Measurements from ENCODE around the gene POLR3E. TPM values are rescaled to one million over a fixed set of nuclear protein-coding genes. Genes with fewer than 3 reads are reported as not detected.

Gene POLR3E
- total RNA-seq, 1 experiment from 2014 or later: 65.0 TPM

DNA sequence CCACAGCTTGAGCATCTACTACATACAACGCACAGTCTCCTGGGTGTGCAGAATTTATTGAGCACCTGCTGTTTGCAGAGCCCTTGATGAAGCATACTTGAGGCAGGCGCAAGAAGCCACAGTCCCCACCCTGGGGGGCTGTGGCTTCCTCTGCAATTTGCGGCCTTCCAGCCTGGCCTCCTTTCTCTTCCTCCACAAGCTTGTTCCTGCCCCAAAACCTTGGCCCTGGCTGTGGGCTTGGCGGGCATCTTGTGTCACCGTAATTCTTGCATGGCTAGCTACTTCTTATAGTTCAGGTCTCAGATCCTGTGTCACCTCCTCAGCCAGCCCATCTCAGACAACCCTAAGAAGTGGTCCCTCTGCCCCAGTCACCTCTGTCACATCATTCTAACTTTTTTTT, 43.9 kb upstream of the POLR3E start:
- no peaks in the 10 kb centered on the region for H3K27me3 ChIP-seq (ENCODE audit: insufficient read depth, low read length)
- ChIA-PET RAD21 (ENCODE audit: low non-redundant PET in 1 of 2, low total read pairs in 2 of 2, uncharacterized antibody in 2 of 2, unreplicated experiment in 2 of 2) (no interaction called here), CTCF (no interaction called here), POLR2A (no interaction called here)
- TF ChIP-seq FOSL1 (IDR thresholded peaks at IDR 0.05; ENCODE audit: low read depth) (no peak), SP1 (IDR thresholded peaks at IDR 0.05; ENCODE audit: low read depth) (no peak), SRF (IDR thresholded peaks at IDR 0.05; ENCODE audit: low read depth) (no peak), POLR2AphosphoS5 (IDR thresholded peaks at IDR 0.05; ENCODE audit: low read depth, low read length) (no peak), EZH2phosphoT487 (IDR thresholded peaks at IDR 0.05; ENCODE audit: borderline replicate concordance) (no peak), YY1 (IDR thresholded peaks at IDR 0.05; ENCODE audit: extremely low read depth, insufficient replicate concordance, low read depth, low read length) (no peak), TCF7L2 (IDR thresholded peaks at IDR 0.05; ENCODE audit: borderline replicate concordance, extremely low read depth, insufficient read depth, insufficient read length) (no peak), POLR2A (IDR thresholded peaks at IDR 0.05; ENCODE audit: borderline replicate concordance, extremely low read depth, insufficient read depth, insufficient read length) (no peak), EZH2 (IDR thresholded peaks at IDR 0.05) (no peak), ELF1 (IDR thresholded peaks at IDR 0.05; ENCODE audit: borderline replicate concordance, low read depth) (no peak), ZFX (IDR thresholded peaks at IDR 0.05) (no peak), CEBPB (IDR thresholded peaks at IDR 0.05; ENCODE audit: low read depth) (no peak), SIN3A (IDR thresholded peaks at IDR 0.05; ENCODE audit: low read depth) (no peak), JUND (IDR thresholded peaks at IDR 0.05) (no peak), EGR1 (IDR thresholded peaks at IDR 0.05; ENCODE audit: low read depth) (no peak), RAD21 (IDR thresholded peaks at IDR 0.05; ENCODE audit: low read depth) (no peak)
- TF ChIP-seq, protein P1, sequence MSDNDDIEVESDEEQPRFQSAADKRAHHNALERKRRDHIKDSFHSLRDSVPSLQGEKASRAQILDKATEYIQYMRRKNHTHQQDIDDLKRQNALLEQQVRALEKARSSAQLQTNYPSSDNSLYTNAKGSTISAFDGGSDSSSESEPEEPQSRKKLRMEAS (IDR thresholded peaks at IDR 0.05): no peak
- TF ChIP-seq, protein P2, sequence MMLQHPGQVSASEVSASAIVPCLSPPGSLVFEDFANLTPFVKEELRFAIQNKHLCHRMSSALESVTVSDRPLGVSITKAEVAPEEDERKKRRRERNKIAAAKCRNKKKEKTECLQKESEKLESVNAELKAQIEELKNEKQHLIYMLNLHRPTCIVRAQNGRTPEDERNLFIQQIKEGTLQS (IDR thresholded peaks at IDR 0.05): no peak
- TF ChIP-seq, protein P3, sequence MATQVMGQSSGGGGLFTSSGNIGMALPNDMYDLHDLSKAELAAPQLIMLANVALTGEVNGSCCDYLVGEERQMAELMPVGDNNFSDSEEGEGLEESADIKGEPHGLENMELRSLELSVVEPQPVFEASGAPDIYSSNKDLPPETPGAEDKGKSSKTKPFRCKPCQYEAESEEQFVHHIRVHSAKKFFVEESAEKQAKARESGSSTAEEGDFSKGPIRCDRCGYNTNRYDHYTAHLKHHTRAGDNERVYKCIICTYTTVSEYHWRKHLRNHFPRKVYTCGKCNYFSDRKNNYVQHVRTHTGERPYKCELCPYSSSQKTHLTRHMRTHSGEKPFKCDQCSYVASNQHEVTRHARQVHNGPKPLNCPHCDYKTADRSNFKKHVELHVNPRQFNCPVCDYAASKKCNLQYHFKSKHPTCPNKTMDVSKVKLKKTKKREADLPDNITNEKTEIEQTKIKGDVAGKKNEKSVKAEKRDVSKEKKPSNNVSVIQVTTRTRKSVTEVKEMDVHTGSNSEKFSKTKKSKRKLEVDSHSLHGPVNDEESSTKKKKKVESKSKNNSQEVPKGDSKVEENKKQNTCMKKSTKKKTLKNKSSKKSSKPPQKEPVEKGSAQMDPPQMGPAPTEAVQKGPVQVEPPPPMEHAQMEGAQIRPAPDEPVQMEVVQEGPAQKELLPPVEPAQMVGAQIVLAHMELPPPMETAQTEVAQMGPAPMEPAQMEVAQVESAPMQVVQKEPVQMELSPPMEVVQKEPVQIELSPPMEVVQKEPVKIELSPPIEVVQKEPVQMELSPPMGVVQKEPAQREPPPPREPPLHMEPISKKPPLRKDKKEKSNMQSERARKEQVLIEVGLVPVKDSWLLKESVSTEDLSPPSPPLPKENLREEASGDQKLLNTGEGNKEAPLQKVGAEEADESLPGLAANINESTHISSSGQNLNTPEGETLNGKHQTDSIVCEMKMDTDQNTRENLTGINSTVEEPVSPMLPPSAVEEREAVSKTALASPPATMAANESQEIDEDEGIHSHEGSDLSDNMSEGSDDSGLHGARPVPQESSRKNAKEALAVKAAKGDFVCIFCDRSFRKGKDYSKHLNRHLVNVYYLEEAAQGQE (IDR thresholded peaks at IDR 0.05; ENCODE audit: low read depth): no peak
- TF ChIP-seq, protein P4, sequence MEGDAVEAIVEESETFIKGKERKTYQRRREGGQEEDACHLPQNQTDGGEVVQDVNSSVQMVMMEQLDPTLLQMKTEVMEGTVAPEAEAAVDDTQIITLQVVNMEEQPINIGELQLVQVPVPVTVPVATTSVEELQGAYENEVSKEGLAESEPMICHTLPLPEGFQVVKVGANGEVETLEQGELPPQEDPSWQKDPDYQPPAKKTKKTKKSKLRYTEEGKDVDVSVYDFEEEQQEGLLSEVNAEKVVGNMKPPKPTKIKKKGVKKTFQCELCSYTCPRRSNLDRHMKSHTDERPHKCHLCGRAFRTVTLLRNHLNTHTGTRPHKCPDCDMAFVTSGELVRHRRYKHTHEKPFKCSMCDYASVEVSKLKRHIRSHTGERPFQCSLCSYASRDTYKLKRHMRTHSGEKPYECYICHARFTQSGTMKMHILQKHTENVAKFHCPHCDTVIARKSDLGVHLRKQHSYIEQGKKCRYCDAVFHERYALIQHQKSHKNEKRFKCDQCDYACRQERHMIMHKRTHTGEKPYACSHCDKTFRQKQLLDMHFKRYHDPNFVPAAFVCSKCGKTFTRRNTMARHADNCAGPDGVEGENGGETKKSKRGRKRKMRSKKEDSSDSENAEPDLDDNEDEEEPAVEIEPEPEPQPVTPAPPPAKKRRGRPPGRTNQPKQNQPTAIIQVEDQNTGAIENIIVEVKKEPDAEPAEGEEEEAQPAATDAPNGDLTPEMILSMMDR (IDR thresholded peaks at IDR 0.05 in 2 of 3, conservative IDR thresholded peaks at IDR 0.05 in 1 of 3; ENCODE audit: borderline replicate concordance in 1 of 3, insufficient read depth in 1 of 3, low read depth in 2 of 3, low read length in 2 of 3): no peak
- DNase-seq (ENCODE audit: low read depth, low spot score) (no peak), ATAC-seq (no peak)
- no peaks in the 10 kb centered on the region for H3K9me2 ChIP-seq (ENCODE audit: insufficient read depth)
- no peaks in the 10 kb centered on the region for H3K4me1 ChIP-seq (ENCODE audit: control insufficient read depth in 1 of 2, insufficient read depth in 2 of 2, low read length in 2 of 2)
- H3K9ac ChIP-seq (ENCODE audit: low read length): no peak overlapping the region
- H3K79me2 ChIP-seq (ENCODE audit: insufficient read depth, low read length): no peaks in the 10 kb centered on the region
- peaks cover 10 to 34% of the 10 kb centered on the region in 2 experiments for H3K36me3 ChIP-seq (ENCODE audit: control insufficient read depth in 1 of 2, insufficient read depth in 2 of 2, low read length in 2 of 2)
- H3K27ac ChIP-seq (ENCODE audit: low read depth, low read length): no peak overlapping the region
- no peak overlapping the region for H3K4me2 ChIP-seq (ENCODE audit: low read length)
- H3K4me3 ChIP-seq (replicated peaks in 1 of 2; ENCODE audit: low read depth in 1 of 2, low read length in 2 of 2): no peak overlapping the region
- intact Hi-C loops (cut with micrococcal nuclease): no loop called here
- no peaks in the 10 kb centered on the region for H4K20me1 ChIP-seq (ENCODE audit: insufficient read depth)
- no TSS peak for BruUV-seq (replicated peaks)
- H2AFZ ChIP-seq (ENCODE audit: low read depth, low read length, poor library complexity, severe bottlenecking): no peak overlapping the region
- peaks cover 5% of the 10 kb centered on the region in 2 experiments; a peak in 1 of 4 replicates for H3K9me3 ChIP-seq (ENCODE audit: control insufficient read depth in 1 of 2, insufficient read depth in 1 of 2, low read depth in 1 of 2, low read length in 2 of 2)
